ENCODE data around the gene ARHGEF28.

The ARHGEF28 gene

DNA sequence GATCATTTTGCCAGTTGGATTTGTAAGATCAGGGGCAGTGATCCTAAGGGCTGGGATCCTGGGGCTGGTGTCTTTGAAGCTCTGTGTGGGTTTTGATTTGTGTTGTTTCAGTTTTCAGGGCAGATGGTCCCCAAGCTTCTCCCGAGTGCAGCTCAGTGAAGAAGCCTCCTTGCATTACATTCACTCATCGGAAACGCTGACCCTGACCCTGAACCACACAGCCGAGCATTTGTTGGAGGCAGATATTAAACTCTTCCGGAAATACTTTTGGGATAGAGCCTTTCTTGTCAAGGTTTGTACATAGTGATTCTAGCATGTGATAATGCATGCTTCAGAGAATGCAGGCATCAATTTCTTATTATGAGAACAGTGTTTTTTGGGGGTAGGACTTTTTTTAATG, 150.4 kb downstream of the ARHGEF28 start:
- Histone ChIP-seq H3K4me3 (ENCODE audit: low read depth in 1 of 2, low read length in 1 of 2) (no peak overlapping the region), H3K36me3 (no peaks in the 10 kb centered on the region), H3K9me3 (no peaks in the 10 kb centered on the region), H3K27ac (no peak overlapping the region), H3K27me3 (no peaks in the 10 kb centered on the region), H3K4me1 (ENCODE audit: control insufficient read depth in 1 of 2, insufficient read depth in 1 of 2, low read depth in 1 of 2, low read length in 1 of 2) (peaks cover 2 to 9% of the 10 kb centered on the region in 2 experiments)
- TF ChIP-seq, protein P1, sequence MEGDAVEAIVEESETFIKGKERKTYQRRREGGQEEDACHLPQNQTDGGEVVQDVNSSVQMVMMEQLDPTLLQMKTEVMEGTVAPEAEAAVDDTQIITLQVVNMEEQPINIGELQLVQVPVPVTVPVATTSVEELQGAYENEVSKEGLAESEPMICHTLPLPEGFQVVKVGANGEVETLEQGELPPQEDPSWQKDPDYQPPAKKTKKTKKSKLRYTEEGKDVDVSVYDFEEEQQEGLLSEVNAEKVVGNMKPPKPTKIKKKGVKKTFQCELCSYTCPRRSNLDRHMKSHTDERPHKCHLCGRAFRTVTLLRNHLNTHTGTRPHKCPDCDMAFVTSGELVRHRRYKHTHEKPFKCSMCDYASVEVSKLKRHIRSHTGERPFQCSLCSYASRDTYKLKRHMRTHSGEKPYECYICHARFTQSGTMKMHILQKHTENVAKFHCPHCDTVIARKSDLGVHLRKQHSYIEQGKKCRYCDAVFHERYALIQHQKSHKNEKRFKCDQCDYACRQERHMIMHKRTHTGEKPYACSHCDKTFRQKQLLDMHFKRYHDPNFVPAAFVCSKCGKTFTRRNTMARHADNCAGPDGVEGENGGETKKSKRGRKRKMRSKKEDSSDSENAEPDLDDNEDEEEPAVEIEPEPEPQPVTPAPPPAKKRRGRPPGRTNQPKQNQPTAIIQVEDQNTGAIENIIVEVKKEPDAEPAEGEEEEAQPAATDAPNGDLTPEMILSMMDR (IDR thresholded peaks at IDR 0.05) = no peak

DNA sequence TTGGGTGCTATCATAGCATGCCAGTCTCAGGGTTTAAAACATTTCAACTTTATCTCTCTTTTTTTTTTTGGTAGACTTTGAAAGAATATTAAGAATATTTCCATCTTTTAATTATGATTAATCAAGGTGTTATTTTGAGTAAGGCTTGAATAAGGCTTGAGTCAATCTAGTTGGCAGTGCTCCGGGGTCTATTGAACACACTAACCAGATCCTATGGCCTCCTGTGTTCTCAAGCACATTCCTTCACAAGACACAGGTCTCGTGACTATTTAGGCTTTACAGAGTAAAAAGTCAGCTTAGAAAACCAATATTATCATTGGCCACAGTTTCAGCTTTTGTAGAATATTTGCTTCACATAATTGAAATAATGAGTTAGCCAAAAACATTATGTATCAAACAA, 151.2 kb downstream of the ARHGEF28 start:
- Histone ChIP-seq H3K4me1 (ENCODE audit: control insufficient read depth in 1 of 2, insufficient read depth in 1 of 2, low read depth in 1 of 2, low read length in 1 of 2) (peaks cover 3 to 13% of the 10 kb centered on the region in 2 experiments), H3K36me3 (no peaks in the 10 kb centered on the region), H3K27ac (no peak overlapping the region), H3K27me3 (no peaks in the 10 kb centered on the region), H3K4me3 (ENCODE audit: low read depth in 1 of 2, low read length in 1 of 2) (no peak overlapping the region), H3K9me3 (no peaks in the 10 kb centered on the region)
- TF ChIP-seq, protein P1 (IDR thresholded peaks at IDR 0.05) = no peak

DNA sequence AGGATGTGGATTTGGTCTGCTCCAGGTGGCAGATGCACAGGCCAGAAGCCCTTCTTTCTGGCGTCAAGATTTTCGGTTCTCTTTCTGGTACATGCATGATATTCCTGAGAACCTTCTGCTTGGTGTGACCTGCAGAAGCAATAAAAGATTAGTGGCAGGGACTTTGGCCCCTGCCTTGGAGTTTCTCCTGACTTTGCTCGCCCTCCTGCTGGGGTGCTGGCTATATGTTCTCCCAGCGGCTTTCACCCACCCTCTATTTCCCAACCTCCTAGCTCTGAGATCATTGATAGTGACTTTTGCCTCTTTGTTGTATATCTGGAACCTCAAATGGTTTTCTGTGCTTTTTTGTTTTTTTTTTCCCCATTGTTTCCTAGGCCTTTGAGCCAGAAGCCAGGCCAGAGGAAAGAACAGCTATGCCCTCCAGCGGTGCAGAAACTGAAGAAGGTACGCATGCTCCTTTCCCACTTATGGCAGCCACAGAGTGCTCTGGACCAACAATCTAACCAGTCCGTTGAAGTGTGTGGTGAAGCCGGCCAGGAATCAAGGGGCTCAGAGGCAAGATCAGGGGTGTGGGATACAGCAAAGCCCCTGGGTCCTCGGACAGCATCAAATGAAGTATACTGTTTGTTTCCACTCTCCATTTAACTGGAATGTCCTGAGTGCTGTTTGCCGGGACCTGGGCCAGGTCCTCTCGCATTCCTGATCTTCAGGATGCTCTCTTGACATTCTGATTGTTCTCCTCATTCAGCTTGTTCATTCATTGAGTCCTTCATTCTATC, 154.5 kb downstream of the ARHGEF28 start:
- TF ChIP-seq, protein P1 (IDR thresholded peaks at IDR 0.05) = no peak
- Histone ChIP-seq H3K4me1 (ENCODE audit: control insufficient read depth in 1 of 2, insufficient read depth in 1 of 2, low read depth in 1 of 2, low read length in 1 of 2) (peaks cover 3 to 13% of the 10 kb centered on the region in 2 experiments), H3K9me3 (no peaks in the 10 kb centered on the region), H3K4me3 (ENCODE audit: low read depth in 1 of 2, low read length in 1 of 2) (no peak overlapping the region), H3K36me3 (no peaks in the 10 kb centered on the region), H3K27ac (no peak overlapping the region), H3K27me3 (peaks cover 1% of the 10 kb centered on the region)

DNA sequence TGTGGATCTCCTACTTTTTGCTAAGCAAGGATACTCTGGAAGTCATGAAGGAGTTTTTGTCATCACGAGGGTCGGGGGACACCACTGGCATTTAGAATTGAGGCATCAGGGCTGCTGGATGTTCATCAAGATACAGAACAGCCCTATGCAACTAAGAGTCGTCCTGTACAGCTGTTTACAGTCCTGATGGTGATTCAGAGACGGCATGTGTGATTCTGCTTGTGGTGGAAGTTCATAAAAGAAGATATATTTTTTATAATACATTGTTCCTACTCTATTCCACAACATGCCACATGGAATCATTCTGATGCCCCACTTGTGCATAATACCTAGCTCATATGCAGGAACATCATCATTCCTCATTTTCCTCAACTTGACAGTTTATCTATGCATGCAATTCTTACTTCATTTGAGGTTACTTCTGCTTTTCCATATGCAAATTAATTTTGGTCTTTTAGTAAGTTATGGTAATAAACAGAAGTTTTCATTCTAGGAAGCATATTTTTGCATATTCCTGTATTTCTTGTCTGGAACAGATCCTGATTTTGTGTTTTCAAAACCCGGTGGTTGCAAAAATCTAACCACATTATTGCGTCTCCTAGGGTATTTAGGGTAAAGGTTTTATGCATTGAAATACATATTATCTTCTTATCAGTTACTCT, 155.2 kb downstream of the ARHGEF28 start:
- no peaks in the 10 kb centered on the region for H3K36me3 ChIP-seq
- H3K27me3 ChIP-seq = peaks cover 3% of the 10 kb centered on the region
- H3K27ac ChIP-seq = no peak overlapping the region
- TF ChIP-seq, protein P1 (IDR thresholded peaks at IDR 0.05) = no peak
- H3K4me1 ChIP-seq (ENCODE audit: control insufficient read depth in 1 of 2, insufficient read depth in 1 of 2, low read depth in 1 of 2, low read length in 1 of 2) = peaks cover 3 to 13% of the 10 kb centered on the region in 2 experiments
- no peak overlapping the region for H3K4me3 ChIP-seq (ENCODE audit: low read depth in 1 of 2, low read length in 1 of 2)
- H3K9me3 ChIP-seq = no peaks in the 10 kb centered on the region

DNA sequence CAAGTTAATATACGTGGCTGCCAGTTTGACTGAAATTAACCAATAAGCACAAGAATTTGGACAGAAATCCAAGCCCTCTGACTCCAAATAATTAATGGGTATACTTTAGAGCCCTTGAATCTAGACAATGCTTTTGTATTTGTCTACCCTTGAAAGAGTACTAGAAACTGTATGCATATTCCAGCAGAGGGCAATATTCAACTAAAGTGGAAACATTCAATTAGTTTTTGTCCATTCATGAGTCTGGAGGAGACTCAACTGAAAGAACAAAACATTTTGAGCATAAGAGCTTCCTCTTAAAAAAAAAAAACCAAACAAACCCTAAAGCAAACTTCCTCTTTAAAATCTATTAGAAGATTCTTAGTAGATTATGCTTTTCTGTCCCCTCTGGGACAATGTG, 157.8 kb downstream of the ARHGEF28 start:
- H3K36me3 ChIP-seq = no peaks in the 10 kb centered on the region
- TF ChIP-seq, protein P1 (IDR thresholded peaks at IDR 0.05) = no peak
- H3K27me3 ChIP-seq = peaks cover 3% of the 10 kb centered on the region
- H3K4me1 ChIP-seq (ENCODE audit: control insufficient read depth in 1 of 2, insufficient read depth in 1 of 2, low read depth in 1 of 2, low read length in 1 of 2) = peaks cover 3 to 13% of the 10 kb centered on the region in 2 experiments
- no peak overlapping the region for H3K27ac ChIP-seq
- no peak overlapping the region for H3K4me3 ChIP-seq (ENCODE audit: low read depth in 1 of 2, low read length in 1 of 2)
- no peaks in the 10 kb centered on the region for H3K9me3 ChIP-seq
